Measurements from ENCODE around the gene SPINT1. TPM values are rescaled to one million over a fixed set of nuclear protein-coding genes. Genes with fewer than 3 reads are reported as not detected.

SPINT1 gene
- total and polyA plus RNA-seq, 2 experiments from 2014 or later = 197 to 252 TPM

- H4K20me1 ChIP-seq (ENCODE audit: insufficient read depth, poor library complexity, severe bottlenecking) = no peaks in the 10 kb centered on the region
- no peaks in the 10 kb centered on the region for H3K9me3 ChIP-seq (ENCODE audit: low read depth)
- H3K9me2 ChIP-seq (replicated peaks; ENCODE audit: insufficient read depth) = no peaks in the 10 kb centered on the region
- H3K27me3 ChIP-seq = no peaks in the 10 kb centered on the region
- no peak for DNase-seq (ENCODE audit: low spot score)
- peaks cover 14% of the 10 kb centered on the region for H3K4me1 ChIP-seq (ENCODE audit: insufficient read depth)
- 82% methylated on average over 4 of the region's 4 CpGs for WGBS (ENCODE audit: low lambda C conversion rate, missing lambda C conversion rate)
- no peak overlapping the region for H3K4me3 ChIP-seq
- no peak overlapping the region for H2AFZ ChIP-seq
- no peaks in the 10 kb centered on the region for H3K79me2 ChIP-seq
- H3K4me2 ChIP-seq = no peak overlapping the region
- peak overlapping the region; percentile 29 for H3K27ac ChIP-seq
- no peaks in the 10 kb centered on the region for H3K36me3 ChIP-seq (replicated peaks; ENCODE audit: insufficient read depth, low read depth)
- no peak for TF ChIP-seq EZH2 (IDR thresholded peaks at IDR 0.05; ENCODE audit: borderline replicate concordance)
These were observed 17.3 kb upstream of the SPINT1 start for GRCh38 chr15:40826423-40827075.

- Histone ChIP-seq H3K4me1 (ENCODE audit: insufficient read depth) (peaks cover 14% of the 10 kb centered on the region), H3K4me3 (no peak within 1 kb of the TSS), H3K9me2 (replicated peaks; ENCODE audit: insufficient read depth) (no peaks in the 10 kb centered on the region), H3K27ac (no peak within 1 kb of the TSS), H3K36me3 (replicated peaks; ENCODE audit: insufficient read depth, low read depth) (no peaks in the 10 kb centered on the region), H3K4me2 (no peak within 1 kb of the TSS), H4K20me1 (ENCODE audit: insufficient read depth, poor library complexity, severe bottlenecking) (no peaks in the 10 kb centered on the region), H3K27me3 (no peaks in the 10 kb centered on the region), H3K79me2 (no peaks in the 10 kb centered on the region), H2AFZ (no peak within 1 kb of the TSS), H3K9me3 (ENCODE audit: low read depth) (no peaks in the 10 kb centered on the region)
- TF ChIP-seq CTCF (IDR thresholded peaks at IDR 0.05; ENCODE audit: poor library complexity) (no peak), EZH2phosphoT487 (IDR thresholded peaks at IDR 0.05; ENCODE audit: low read depth, severe bottlenecking, unreplicated experiment) (no peak), EZH2 (IDR thresholded peaks at IDR 0.05; ENCODE audit: borderline replicate concordance) (no peak)
- no peak for DNase-seq (ENCODE audit: low spot score)
- 93% methylated on average over 6 of the region's 6 CpGs for WGBS (ENCODE audit: low lambda C conversion rate, missing lambda C conversion rate)
These were observed 15.3 kb upstream of the SPINT1 start, which contains the start of gene PPP1R14D for GRCh38 chr15:40828447-40829036. Gene PPP1R14D (minus strand): TSS chr15:40828708. CDS start chr15:40828641, 67 bp downstream.

- no peak for DNase-seq (ENCODE audit: low spot score)
- Histone ChIP-seq H3K4me3 (no peak overlapping the region), H2AFZ (no peak overlapping the region), H3K9me2 (replicated peaks; ENCODE audit: insufficient read depth) (no peaks in the 10 kb centered on the region), H4K20me1 (ENCODE audit: insufficient read depth, poor library complexity, severe bottlenecking) (no peaks in the 10 kb centered on the region), H3K4me2 (no peak overlapping the region), H3K9me3 (ENCODE audit: low read depth) (no peaks in the 10 kb centered on the region), H3K4me1 (ENCODE audit: insufficient read depth) (peaks cover 14% of the 10 kb centered on the region), H3K27ac (no peak overlapping the region), H3K79me2 (no peaks in the 10 kb centered on the region), H3K36me3 (replicated peaks; ENCODE audit: insufficient read depth, low read depth) (no peaks in the 10 kb centered on the region), H3K27me3 (no peaks in the 10 kb centered on the region)
- TF ChIP-seq EZH2phosphoT487 (IDR thresholded peaks at IDR 0.05; ENCODE audit: low read depth, severe bottlenecking, unreplicated experiment) (no peak), EZH2 (IDR thresholded peaks at IDR 0.05; ENCODE audit: borderline replicate concordance) (no peak), CTCF (IDR thresholded peaks at IDR 0.05; ENCODE audit: poor library complexity) (no peak)
- WGBS (ENCODE audit: low lambda C conversion rate, missing lambda C conversion rate) = 74% methylated on average over 7 of the region's 7 CpGs
These were observed 14.7 kb upstream of the SPINT1 start for GRCh38 chr15:40829115-40829514.

GRCh38 chr15:40830884-40831283 is 13.0 kb upstream of the SPINT1 start:
- no peaks in the 10 kb centered on the region for H3K36me3 ChIP-seq (replicated peaks; ENCODE audit: insufficient read depth, low read depth)
- WGBS (ENCODE audit: low lambda C conversion rate, missing lambda C conversion rate) = 83% methylated on average over 2 of the region's 2 CpGs
- H3K79me2 ChIP-seq = no peaks in the 10 kb centered on the region
- no peaks in the 10 kb centered on the region for H3K9me3 ChIP-seq (ENCODE audit: low read depth)
- no peaks in the 10 kb centered on the region for H3K27me3 ChIP-seq
- H3K4me3 ChIP-seq = no peak overlapping the region
- H3K4me1 ChIP-seq (ENCODE audit: insufficient read depth) = peaks cover 4% of the 10 kb centered on the region
- H3K27ac ChIP-seq = no peak overlapping the region
- no peak overlapping the region for H3K4me2 ChIP-seq
- no peak overlapping the region for H2AFZ ChIP-seq
- H4K20me1 ChIP-seq (ENCODE audit: insufficient read depth, poor library complexity, severe bottlenecking) = no peaks in the 10 kb centered on the region
- H3K9me2 ChIP-seq (replicated peaks; ENCODE audit: insufficient read depth) = no peaks in the 10 kb centered on the region
- DNase-seq (ENCODE audit: low spot score) = no peak
- no peak for TF ChIP-seq EZH2 (IDR thresholded peaks at IDR 0.05; ENCODE audit: borderline replicate concordance)

All from hepatocyte (in vitro differentiated cells).